Embryonic facial prominence (tissue), 1 donor: ENCODE results near the gene MAPK8IP2.
"Not testable (repeated sequence)": the region's sequence is repeated elsewhere in the genome, so short reads cannot be mapped to it uniquely, and the experiment has no call there.

Experiments used
- DNase-seq: peaks from one replicate; pipeline ENCODE4 v3.0.0-alpha.2; 2016; ENCODE audit errors: extremely low spot score

MAPK8IP2 gene

GRCh38 chr22:50635591-50635990 lies 35.0 kb downstream of the MAPK8IP2 start:
- DNase-seq = no peak

DNA sequence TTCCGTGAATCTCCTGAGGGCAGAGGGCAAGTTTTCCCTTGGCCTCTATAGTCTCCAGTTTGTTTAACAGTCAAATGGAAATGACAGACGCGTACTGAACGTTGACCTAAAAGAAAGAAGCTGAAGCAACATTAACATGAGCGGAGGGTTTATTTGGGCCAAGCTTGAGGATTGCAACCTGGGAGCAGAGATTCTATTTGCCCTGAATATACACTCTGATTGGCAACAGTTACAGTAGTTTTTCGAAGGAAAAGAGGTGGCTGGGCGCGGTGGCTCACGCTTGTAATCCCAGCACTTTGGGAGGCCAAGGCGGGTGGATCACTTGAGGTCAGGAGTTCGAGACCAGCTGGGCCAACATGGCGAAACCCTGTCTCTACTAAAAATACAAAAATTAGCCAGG lies 39.7 kb downstream of the MAPK8IP2 start:
- not testable (repeated sequence) for DNase-seq

DNA sequence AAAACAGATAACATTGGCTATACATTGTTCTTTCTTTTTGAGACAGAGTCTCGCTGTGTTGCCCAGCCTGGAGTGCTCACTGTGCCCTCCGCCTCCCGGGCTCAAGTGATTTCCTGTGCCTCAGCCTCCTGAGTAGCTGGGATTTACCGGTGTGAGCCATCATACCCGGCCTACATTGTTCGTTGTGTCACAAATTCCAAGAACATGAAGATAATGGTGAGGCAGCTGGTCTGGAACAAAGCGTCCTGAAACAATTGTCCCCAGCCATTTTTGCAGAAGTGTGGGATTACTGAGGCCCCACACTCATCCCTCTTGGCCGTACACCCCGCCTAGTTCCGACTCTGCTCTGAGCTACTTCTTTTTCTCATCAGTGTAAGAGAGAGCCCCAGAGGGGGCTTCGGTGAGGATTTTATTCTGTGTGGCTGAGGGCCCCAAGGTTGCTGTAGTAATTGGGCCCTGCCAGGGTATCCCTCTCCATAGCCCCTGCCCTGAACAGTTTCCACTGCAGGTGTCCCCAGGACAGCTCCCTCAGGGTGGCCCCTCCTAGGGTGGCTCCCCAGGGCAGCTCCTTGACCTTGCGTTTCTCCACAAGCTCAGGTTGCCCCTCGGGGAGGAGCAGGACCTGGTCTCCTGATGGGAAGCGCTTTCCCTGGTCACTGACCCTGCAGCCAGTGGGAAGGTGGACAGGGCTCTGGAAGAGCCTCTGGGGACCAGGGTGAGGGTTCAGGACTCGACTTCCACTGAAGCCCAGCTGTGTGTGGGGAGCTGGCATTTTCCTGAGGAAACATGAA lies 40.5 kb downstream of the MAPK8IP2 start:
- no peak for DNase-seq

GRCh38 chr22:50641696-50642607 lies 41.4 kb downstream of the MAPK8IP2 start:
- no peak for DNase-seq

DNA sequence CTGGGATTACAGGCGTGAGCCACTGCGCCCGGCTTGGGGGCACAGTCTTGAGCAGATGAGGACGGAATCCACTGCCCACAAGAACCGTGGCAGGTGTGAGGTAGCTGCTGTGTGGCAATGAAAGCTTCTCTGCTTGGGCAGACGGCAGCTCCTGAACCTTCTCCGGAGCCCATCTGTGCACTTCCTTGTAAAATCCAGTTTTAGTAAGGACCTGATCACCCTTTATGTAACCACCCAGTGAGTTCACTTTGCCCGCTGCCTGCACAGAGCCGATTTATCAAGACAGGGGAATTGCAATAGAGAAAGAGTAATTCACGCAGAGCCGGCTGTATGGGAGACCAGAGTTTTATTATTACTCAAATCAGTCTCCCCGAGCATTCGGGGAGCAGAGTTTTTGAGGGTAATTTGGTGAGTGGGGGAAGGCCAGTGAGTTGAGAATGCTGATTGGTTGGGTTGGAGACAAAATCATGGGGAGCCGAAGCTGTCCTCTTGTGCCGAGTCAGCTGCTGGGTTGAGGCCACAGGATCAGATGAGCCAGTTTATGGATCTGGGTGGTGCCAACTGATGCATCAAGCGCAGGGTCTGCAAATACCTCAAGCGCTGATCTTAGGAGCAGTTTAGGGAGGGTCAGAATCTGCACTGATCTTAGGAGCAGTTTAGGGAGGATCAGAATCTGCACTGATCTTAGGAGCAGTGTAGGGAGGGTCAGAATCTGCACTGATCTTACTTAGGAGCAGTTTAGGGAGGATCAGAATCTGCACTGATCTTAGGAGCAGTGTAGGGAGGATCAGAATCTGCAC lies 42.6 kb downstream of the MAPK8IP2 start:
- not testable (repeated sequence) for DNase-seq

DNA sequence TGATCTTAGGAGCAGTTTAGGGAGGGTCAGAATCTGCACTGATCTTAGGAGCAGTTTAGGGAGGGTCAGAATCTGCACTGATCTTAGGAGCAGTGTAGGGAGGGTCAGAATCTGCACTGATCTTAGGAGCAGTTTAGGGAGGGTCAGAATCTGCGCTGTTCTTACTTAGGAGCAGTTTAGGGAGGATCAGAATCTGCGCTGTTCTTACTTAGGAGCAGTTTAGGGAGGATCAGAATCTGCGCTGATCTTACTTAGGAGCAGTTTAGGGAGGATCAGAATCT lies 43.2 kb downstream of the MAPK8IP2 start:
- DNase-seq = not testable (repeated sequence)

GRCh38 chr22:50653256-50653655 lies 52.7 kb downstream of the MAPK8IP2 start:
- no peak for DNase-seq

DNA sequence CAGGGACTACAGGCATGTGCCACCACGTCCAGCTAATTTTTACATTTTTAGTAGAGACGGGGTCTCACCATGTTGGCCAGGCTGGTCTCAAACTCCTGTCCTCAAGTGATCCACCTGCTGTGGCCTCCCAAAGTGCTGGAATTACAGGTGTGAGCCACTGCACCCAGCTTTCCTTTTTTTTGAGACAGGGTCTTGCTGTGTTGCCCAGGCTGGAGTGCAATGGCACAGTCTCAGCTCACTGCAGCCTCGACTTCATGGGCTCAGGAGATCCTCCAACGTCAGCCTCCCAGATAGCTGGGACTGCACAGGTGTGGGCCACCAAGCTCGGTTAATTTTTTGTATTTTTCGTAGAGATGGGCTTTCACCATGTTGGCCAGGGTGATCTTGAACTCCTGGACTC lies 54.1 kb downstream of the MAPK8IP2 start:
- not testable (repeated sequence) for DNase-seq

DNA sequence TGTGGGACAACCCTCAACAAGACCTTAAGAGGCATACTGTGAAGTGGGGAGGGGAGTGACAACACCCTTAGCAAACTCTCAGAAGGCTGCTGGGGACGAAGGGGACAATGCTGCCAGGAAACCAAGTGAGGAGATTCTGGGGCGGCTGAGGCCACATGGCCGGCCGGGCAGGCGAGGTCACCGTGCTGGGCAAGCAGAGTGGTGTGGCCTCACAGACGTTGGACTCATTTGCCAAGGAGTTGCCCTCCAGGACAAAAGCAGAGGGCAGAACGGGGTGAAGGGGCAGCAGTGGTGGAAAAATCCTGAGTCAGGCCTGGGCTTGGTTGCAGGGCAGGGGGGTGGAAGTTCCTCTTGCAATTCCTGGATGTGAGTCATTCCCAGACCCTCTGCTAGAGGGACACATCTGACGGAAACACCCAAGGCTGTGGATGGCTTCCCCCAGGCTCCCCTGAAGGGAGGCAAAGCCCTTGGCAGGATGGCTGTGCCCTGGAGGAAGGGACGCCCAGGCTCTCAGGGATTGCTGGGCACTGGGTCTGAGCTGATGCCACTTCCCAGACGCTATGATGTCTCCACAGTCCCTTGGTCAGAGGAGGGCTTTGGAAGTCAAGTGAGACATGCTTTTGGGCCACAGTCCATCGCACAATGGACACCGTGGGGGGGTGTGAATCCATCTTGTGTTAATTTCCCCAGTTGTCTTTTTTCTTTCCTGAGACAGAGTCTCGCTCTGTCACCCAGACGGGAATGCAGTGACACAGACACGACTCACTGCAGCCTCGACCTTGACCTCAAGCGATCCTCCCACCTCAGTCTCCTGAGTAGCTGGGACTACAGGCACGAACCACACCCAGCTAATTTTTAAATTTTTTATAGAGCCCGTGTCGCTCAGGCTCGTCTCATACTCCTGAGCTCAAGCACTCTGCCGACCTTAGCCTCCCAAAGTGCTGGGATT lies 55.8 kb downstream of the MAPK8IP2 start:
- DNase-seq = no peak

GRCh38 chr22:50657925-50658324 lies 57.3 kb downstream of the MAPK8IP2 start:
- no peak for DNase-seq

DNA sequence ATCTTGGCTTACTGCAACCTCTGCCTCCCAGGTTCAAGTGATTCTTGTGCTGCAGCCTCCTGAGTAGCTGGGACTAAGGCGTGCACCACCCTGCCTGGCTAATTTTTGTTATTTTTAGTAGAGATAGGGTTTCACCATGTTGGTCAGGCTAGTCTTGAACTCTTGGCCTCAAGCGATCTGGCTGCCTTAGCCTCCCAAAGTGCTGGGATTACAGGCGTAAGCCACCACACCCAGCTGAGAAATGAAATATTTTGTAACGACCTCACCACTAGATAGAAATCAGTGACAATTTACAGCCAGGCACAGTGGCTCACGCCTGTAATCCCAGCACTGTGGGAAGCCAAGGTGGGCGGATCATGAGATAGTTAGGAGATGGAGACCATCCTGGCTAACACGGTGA lies 59.1 kb downstream of the MAPK8IP2 start:
- not testable (repeated sequence) for DNase-seq

DNA sequence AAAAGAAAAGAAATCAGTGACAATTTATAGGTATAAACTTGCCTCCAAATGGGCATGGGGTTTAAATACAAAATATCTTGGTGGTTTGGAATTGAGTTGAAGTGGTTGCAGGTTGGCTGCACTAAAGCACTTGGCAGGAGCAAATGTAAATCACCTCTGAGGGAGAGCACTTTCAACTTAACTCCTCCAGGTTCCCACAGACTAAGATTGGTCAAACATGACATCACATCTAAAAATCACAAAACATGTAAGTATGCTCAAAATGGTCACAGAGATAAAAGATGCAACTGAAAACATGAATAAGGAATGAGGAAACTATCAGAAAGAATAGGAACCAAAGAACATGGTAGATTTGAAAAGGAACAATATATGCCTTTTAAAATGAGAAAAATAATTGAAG lies 59.7 kb downstream of the MAPK8IP2 start:
- DNase-seq = no peak
